Measurements from ENCODE around the gene LDHAL6A.

The LDHAL6A gene

DNA sequence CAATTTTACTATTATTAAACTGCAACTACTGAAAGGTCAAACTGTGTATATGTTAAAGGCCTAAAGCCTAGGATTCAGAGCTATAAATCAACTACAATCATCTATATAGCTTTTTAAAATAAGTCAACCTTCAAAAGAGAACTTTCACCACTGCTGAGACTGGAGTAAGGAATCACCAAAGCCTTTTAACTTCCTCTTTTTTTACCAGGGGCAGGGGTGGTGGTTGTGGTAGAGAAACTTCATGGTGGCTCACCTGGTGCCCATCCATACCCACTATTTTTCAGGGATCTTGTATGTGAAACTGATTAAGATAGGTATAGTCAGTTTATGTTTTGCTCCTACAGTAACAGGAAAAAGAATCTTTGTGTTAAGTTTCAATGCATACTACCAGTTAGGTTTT lies 39.6 kb downstream of the LDHAL6A start:
- no peak overlapping the region for H3K4me2 ChIP-seq (ENCODE audit: low read length)
- H3K79me2 ChIP-seq (ENCODE audit: insufficient read depth, low read length) = no peaks in the 10 kb centered on the region
- TF ChIP-seq EZH2 (IDR thresholded peaks at IDR 0.05; ENCODE audit: borderline replicate concordance, low read length) (no peak), CTCF (IDR thresholded peaks at IDR 0.05; ENCODE audit: low read length) (no peak)
- no peak overlapping the region for H3K4me3 ChIP-seq (ENCODE audit: low read depth, low read length, poor library complexity, severe bottlenecking)
- H3F3A ChIP-seq (ENCODE audit: insufficient read depth, low read length) = no peaks in the 10 kb centered on the region; the same call in 1 of the 2 replicates
- H3K9ac ChIP-seq (ENCODE audit: low read length) = no peak overlapping the region
- H3K9me3 ChIP-seq (ENCODE audit: low read length) = no peaks in the 10 kb centered on the region
- no peaks in the 10 kb centered on the region for H3K9me2 ChIP-seq (ENCODE audit: low read depth, low read length)
- H3K27ac ChIP-seq (ENCODE audit: low read depth, low read length, poor library complexity, severe bottlenecking) = no peak overlapping the region
- peaks cover 50% of the 10 kb centered on the region for H3K36me3 ChIP-seq (ENCODE audit: insufficient read depth, low read length)
- no peaks in the 10 kb centered on the region for H3K27me3 ChIP-seq (ENCODE audit: insufficient read depth, low read length)
- no peak overlapping the region for H2AFZ ChIP-seq (ENCODE audit: low read length)
- peaks cover 12% of the 10 kb centered on the region for H3K4me1 ChIP-seq (ENCODE audit: insufficient read depth, low read length, severe bottlenecking)
- no peaks in the 10 kb centered on the region for H4K20me1 ChIP-seq (ENCODE audit: insufficient read depth, low read length)

GRCh38 chr11:18495703-18496102 lies 40.0 kb downstream of the LDHAL6A start:
- Histone ChIP-seq H3K27me3 (ENCODE audit: insufficient read depth, low read length) (no peaks in the 10 kb centered on the region), H3K4me3 (ENCODE audit: low read depth, low read length, poor library complexity, severe bottlenecking) (no peak overlapping the region), H2AFZ (ENCODE audit: low read length) (no peak overlapping the region), H3K79me2 (ENCODE audit: insufficient read depth, low read length) (no peaks in the 10 kb centered on the region), H3K9me2 (ENCODE audit: low read depth, low read length) (no peaks in the 10 kb centered on the region), H3F3A (ENCODE audit: insufficient read depth, low read length) (no peaks in the 10 kb centered on the region; the same call in 1 of the 2 replicates), H3K27ac (ENCODE audit: low read depth, low read length, poor library complexity, severe bottlenecking) (no peak overlapping the region), H4K20me1 (ENCODE audit: insufficient read depth, low read length) (no peaks in the 10 kb centered on the region), H3K4me1 (ENCODE audit: insufficient read depth, low read length, severe bottlenecking) (peaks cover 12% of the 10 kb centered on the region), H3K36me3 (ENCODE audit: insufficient read depth, low read length) (peaks cover 50% of the 10 kb centered on the region), H3K9ac (ENCODE audit: low read length) (no peak overlapping the region), H3K4me2 (ENCODE audit: low read length) (no peak overlapping the region), H3K9me3 (ENCODE audit: low read length) (no peaks in the 10 kb centered on the region)
- no peak for TF ChIP-seq CTCF (IDR thresholded peaks at IDR 0.05; ENCODE audit: low read length)
- TF ChIP-seq EZH2 (IDR thresholded peaks at IDR 0.05; ENCODE audit: borderline replicate concordance, low read length) = no peak

GRCh38 chr11:18498039-18498438 lies 42.4 kb downstream of the LDHAL6A start:
- Histone ChIP-seq H3K79me2 (ENCODE audit: insufficient read depth, low read length) (no peaks in the 10 kb centered on the region), H3F3A (ENCODE audit: insufficient read depth, low read length) (no peaks in the 10 kb centered on the region), H3K36me3 (ENCODE audit: insufficient read depth, low read length) (peaks cover 50% of the 10 kb centered on the region), H3K9ac (ENCODE audit: low read length) (no peak overlapping the region), H3K27ac (ENCODE audit: low read depth, low read length, poor library complexity, severe bottlenecking) (no peak overlapping the region), H3K4me2 (ENCODE audit: low read length) (no peak overlapping the region), H3K9me3 (ENCODE audit: low read length) (no peaks in the 10 kb centered on the region), H3K27me3 (ENCODE audit: insufficient read depth, low read length) (no peaks in the 10 kb centered on the region), H3K4me3 (ENCODE audit: low read depth, low read length, poor library complexity, severe bottlenecking) (no peak overlapping the region), H4K20me1 (ENCODE audit: insufficient read depth, low read length) (no peaks in the 10 kb centered on the region), H2AFZ (ENCODE audit: low read length) (no peak overlapping the region), H3K9me2 (ENCODE audit: low read depth, low read length) (no peaks in the 10 kb centered on the region), H3K4me1 (ENCODE audit: insufficient read depth, low read length, severe bottlenecking) (peaks cover 8% of the 10 kb centered on the region)
- no peak for TF ChIP-seq CTCF (IDR thresholded peaks at IDR 0.05; ENCODE audit: low read length)
- no peak for TF ChIP-seq EZH2 (IDR thresholded peaks at IDR 0.05; ENCODE audit: borderline replicate concordance, low read length)

Data from OCI-LY1 (cell line).